ENCODE results near the gene FBXO28. TPM values are rescaled to one million over a fixed set of nuclear protein-coding genes. Genes with fewer than 3 reads are reported as not detected.

FBXO28 gene
- total RNA-seq, 2 donors from 2014 or later = 33.2 to 40.1 TPM

DNA sequence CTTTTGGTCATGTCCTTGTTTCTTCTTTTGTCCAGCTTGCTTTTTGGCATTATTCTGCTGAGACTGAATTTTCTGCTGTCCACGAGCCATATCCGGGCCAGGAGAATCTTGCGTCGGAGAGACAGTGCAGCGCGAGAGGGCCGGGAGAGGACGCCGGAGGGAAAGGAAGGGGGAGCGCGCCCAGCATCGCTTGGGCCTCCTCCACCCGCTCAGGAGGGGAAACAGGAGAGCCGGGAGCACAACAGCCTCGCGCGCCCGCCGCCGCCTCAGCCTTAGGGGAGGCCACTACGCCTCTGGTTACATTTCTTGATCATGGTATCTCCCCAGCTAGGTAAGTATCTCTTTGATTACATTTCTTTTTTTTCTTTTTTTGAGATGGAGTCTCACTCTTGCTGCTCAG lies 61.7 kb downstream of the FBXO28 start:
- H3K9ac ChIP-seq (ENCODE audit: extremely low read depth, low read length, poor library complexity, severe bottlenecking) = no peak overlapping the region
- 31% methylated on average over 21 of the region's 21 CpGs; no CpG with 5 or more reads in 1 of the 2 experiments for WGBS, 2 experiments (ENCODE audit: insufficient coverage in 1 of 2, insufficient read length in 1 of 2)
- no peak overlapping the region for H3K27ac ChIP-seq (ENCODE audit: low read depth, low read length)
- no peak overlapping the region for H3K4me3 ChIP-seq (ENCODE audit: low read length)
- no peak overlapping the region for H3K27ac Mint-ChIP-seq
- H3K9me3 ChIP-seq (ENCODE audit: control insufficient read depth, low read length) = no peaks in the 10 kb centered on the region
- H3K4me1 Mint-ChIP-seq = peaks cover 4% of the 10 kb centered on the region
- peaks cover 1% of the 10 kb centered on the region for H3K36me3 Mint-ChIP-seq (ENCODE audit: low read depth)
- H3K27me3 Mint-ChIP-seq (ENCODE audit: insufficient read depth) = peaks cover 16% of the 10 kb centered on the region
- TF ChIP-seq, protein P1, sequence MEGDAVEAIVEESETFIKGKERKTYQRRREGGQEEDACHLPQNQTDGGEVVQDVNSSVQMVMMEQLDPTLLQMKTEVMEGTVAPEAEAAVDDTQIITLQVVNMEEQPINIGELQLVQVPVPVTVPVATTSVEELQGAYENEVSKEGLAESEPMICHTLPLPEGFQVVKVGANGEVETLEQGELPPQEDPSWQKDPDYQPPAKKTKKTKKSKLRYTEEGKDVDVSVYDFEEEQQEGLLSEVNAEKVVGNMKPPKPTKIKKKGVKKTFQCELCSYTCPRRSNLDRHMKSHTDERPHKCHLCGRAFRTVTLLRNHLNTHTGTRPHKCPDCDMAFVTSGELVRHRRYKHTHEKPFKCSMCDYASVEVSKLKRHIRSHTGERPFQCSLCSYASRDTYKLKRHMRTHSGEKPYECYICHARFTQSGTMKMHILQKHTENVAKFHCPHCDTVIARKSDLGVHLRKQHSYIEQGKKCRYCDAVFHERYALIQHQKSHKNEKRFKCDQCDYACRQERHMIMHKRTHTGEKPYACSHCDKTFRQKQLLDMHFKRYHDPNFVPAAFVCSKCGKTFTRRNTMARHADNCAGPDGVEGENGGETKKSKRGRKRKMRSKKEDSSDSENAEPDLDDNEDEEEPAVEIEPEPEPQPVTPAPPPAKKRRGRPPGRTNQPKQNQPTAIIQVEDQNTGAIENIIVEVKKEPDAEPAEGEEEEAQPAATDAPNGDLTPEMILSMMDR (conservative IDR thresholded peaks at IDR 0.05) = peak; percentile 15
- peaks cover 4% of the 10 kb centered on the region for H3K9me3 Mint-ChIP-seq
- H3K36me3 ChIP-seq (ENCODE audit: control insufficient read depth, insufficient read depth, low read length) = no peaks in the 10 kb centered on the region
- peak; percentile 84 for DNase-seq
- H3K27me3 ChIP-seq (ENCODE audit: control insufficient read depth, insufficient read depth, low read length, poor library complexity, severe bottlenecking) = no peaks in the 10 kb centered on the region
- peak overlapping the region; percentile 45 for H3K4me3 Mint-ChIP-seq
- H3K4me1 ChIP-seq (ENCODE audit: control insufficient read depth, insufficient read depth, low read length) = no peaks in the 10 kb centered on the region

DNA sequence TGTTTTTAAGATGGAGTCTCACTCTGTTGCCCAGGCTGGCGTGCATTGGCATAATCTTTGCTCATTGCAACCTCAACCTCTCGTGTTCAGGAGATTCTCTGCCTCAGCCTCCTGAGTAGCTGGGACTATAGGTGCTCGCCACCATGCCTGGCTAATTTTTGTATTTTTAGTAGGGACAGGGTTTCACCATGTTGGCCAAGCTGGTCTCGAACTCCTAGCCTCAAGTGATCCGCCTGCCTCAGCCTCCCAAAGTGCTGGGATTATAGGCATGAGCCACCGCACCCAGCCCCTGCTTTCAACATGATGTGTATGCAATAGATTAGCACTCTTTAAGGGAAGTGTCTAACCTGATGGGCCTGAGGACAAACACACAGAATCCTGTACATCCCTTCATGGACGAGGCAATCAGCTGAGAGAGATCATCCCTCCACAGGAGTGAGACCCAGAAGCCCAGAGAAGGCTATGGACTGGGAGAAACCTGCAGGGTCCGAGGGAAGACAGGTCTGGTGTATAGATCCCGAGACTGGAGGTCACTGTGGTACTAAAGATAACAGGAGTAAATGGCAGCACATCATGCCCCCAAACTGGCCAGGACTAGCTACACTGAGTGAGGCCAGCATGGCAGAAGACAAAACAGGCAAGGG lies 63.6 kb downstream of the FBXO28 start:
- H3K9ac ChIP-seq (ENCODE audit: extremely low read depth, low read length, poor library complexity, severe bottlenecking) = no peak overlapping the region
- no peak for DNase-seq
- Mint-ChIP-seq H3K9me3 (no peaks in the 10 kb centered on the region), H3K4me1 (peaks cover 6% of the 10 kb centered on the region), H3K36me3 (ENCODE audit: low read depth) (no peaks in the 10 kb centered on the region), H3K4me3 (no peak overlapping the region), H3K27ac (no peak overlapping the region), H3K27me3 (ENCODE audit: insufficient read depth) (peaks cover 16% of the 10 kb centered on the region)
- H3K4me3 ChIP-seq (ENCODE audit: low read length) = no peak overlapping the region
- H3K27me3 ChIP-seq (ENCODE audit: control insufficient read depth, insufficient read depth, low read length, poor library complexity, severe bottlenecking) = no peaks in the 10 kb centered on the region
- H3K4me1 ChIP-seq (ENCODE audit: control insufficient read depth, insufficient read depth, low read length) = no peaks in the 10 kb centered on the region
- TF ChIP-seq, protein P1 (conservative IDR thresholded peaks at IDR 0.05) = no peak
- no peak overlapping the region for H3K27ac ChIP-seq (ENCODE audit: low read depth, low read length)
- 94 to 96% methylated on average over 6 to 9 of the region's 9 CpGs for WGBS, 2 experiments (ENCODE audit: insufficient coverage in 1 of 2, insufficient read length in 1 of 2)
- H3K36me3 ChIP-seq (ENCODE audit: control insufficient read depth, insufficient read depth, low read length) = no peaks in the 10 kb centered on the region
- H3K9me3 ChIP-seq (ENCODE audit: control insufficient read depth, low read length) = no peaks in the 10 kb centered on the region

DNA sequence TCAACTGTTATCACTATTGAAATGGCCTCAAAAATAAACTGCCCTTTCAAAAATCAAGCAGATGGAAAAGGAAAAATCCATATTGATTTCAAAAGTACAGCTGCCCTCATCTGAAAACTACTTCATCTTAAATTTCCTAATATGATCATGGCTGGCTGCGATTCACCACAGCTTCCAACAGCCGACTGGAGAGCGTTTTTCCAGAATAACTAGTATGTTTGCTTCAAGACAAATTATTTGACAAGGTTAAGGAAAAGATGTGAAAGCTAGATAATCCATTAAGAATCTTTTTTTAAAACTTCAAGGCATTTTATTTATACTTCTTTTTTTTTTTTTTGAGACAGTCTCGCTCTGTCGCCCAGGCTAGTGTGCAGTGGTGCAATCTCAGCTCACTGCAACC lies 65.0 kb downstream of the FBXO28 start:
- Mint-ChIP-seq H3K27me3 (ENCODE audit: insufficient read depth) (peaks cover 14% of the 10 kb centered on the region), H3K36me3 (ENCODE audit: low read depth) (no peaks in the 10 kb centered on the region), H3K4me3 (no peak overlapping the region), H3K27ac (no peak overlapping the region), H3K4me1 (peaks cover 6% of the 10 kb centered on the region), H3K9me3 (no peaks in the 10 kb centered on the region)
- TF ChIP-seq, protein P1 (conservative IDR thresholded peaks at IDR 0.05) = no peak
- no peaks in the 10 kb centered on the region for H3K36me3 ChIP-seq (ENCODE audit: control insufficient read depth, insufficient read depth, low read length)
- no peak overlapping the region for H3K9ac ChIP-seq (ENCODE audit: extremely low read depth, low read length, poor library complexity, severe bottlenecking)
- DNase-seq = no peak
- H3K27me3 ChIP-seq (ENCODE audit: control insufficient read depth, insufficient read depth, low read length, poor library complexity, severe bottlenecking) = no peaks in the 10 kb centered on the region
- 95% methylated on average over 5 of the region's 5 CpGs; no CpG with 5 or more reads in 1 of the 2 experiments for WGBS, 2 experiments (ENCODE audit: insufficient coverage in 1 of 2, insufficient read length in 1 of 2)
- no peaks in the 10 kb centered on the region for H3K4me1 ChIP-seq (ENCODE audit: control insufficient read depth, insufficient read depth, low read length)
- no peak overlapping the region for H3K4me3 ChIP-seq (ENCODE audit: low read length)
- no peaks in the 10 kb centered on the region for H3K9me3 ChIP-seq (ENCODE audit: control insufficient read depth, low read length)
- no peak overlapping the region for H3K27ac ChIP-seq (ENCODE audit: low read depth, low read length)
